Measurements from ENCODE around the gene HSP90B1.

Gene HSP90B1

DNA sequence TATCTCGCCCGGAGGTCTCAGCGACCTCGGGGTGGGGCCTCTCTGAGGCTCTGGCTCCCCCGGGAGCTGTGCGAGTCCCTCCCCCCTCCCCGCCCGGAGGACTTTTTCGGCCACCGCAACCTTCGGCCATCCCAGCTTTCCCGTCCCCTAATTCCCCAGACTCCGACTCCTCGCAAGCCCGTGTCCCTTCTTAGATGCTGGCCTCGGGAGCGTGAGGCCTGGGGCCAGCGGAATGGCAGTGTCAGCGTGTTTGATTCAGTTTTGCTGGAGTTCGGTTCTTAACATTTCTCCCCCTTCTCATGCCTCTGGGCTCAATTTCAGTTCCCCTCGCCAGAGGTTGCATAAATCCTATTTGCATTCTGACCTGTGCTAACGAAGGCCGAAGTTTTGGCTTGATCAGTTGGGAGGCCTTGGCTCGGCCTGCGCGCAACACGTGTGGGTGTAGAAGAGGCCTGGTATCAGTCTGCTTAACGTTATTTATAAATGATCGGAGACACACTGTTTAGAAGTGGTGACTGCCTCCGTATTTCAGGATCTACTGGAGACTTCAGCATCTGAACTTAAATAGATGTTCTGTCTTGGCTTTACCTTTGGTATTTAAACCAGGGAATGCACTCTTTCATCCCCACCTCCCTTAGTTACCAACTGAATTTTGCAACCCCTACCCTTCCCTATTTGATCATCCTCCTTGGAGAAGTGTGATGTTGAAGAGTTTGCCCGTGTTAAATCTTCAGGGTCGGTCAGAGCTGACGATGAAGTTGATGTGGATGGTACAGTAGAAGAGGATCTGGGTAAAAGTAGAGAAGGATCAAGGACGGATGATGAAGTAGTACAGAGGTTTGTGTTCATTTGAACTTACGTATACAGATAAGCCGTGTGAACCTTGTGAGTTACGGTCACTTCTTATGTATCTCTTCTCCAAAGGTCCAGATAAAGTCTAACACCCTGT lies 851 bp downstream of the HSP90B1 start:
- DNase-seq = no peak

GRCh38 chr12:103933237-103933636 lies 3.0 kb downstream of the HSP90B1 start:
- no peak for DNase-seq

DNA sequence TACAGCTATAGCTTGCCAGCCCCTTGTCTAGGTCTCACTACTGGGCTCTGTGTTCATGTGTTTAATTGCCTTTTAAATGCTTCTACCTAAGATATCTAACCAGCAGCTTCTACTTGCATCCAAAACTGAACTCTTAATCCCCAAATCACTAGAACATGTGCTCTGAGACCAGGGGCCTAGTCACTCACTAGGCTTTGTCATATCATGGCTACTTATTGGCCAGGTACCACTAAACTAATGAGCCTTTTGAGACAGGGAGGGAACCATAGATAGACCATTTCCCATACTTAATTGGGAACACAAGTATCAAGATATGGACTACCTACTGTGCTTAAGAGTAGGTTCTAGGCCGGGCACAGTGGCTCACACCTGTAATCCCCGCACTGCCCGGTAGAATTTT lies 6.5 kb downstream of the HSP90B1 start:
- DNase-seq = no peak

DNA sequence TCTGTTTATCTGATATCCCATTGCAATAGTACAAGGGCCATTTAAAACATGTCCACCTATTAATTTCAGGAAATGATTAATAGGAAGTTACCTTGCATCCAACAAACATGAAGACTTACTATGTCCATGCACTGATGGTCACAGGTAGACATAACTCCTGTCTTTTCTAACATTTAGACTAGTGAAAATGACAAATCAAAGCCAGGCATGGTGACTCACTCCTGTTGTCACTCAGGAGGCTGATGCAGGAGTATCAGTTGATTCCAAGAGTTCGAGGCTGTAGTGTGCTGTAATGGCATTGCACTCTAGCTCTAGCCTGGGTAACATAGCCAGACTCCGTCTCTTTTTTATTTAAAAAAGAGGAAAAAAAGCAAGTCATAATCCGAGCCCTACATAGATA lies 14.8 kb downstream of the HSP90B1 start:
- no peak for DNase-seq

GRCh38 chr12:103947871-103948555 lies 17.8 kb downstream of the HSP90B1 start:
- no peak for DNase-seq

GRCh38 chr12:103948746-103949406 lies 18.7 kb downstream of the HSP90B1 start:
- no peak for DNase-seq

DNA sequence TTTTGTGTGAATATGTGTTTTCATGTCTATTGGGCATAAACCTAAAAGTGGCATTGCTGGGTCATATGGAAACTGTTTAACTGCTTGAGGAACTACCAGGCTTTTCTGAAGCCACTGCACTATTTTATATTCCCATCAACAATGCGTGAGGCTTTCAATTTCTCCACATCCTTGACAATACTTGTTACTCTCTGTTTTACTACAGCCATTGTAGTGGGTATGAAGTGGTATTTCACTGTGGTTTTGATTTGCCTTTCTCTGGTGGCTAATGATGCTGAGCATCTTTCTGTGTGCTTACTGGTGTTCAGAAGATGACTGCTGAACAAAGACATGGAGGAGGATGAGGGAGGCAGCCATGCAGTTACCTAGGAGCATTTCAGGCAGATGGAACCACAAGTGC lies 22.3 kb downstream of the HSP90B1 start:
- DNase-seq = no peak

DNA sequence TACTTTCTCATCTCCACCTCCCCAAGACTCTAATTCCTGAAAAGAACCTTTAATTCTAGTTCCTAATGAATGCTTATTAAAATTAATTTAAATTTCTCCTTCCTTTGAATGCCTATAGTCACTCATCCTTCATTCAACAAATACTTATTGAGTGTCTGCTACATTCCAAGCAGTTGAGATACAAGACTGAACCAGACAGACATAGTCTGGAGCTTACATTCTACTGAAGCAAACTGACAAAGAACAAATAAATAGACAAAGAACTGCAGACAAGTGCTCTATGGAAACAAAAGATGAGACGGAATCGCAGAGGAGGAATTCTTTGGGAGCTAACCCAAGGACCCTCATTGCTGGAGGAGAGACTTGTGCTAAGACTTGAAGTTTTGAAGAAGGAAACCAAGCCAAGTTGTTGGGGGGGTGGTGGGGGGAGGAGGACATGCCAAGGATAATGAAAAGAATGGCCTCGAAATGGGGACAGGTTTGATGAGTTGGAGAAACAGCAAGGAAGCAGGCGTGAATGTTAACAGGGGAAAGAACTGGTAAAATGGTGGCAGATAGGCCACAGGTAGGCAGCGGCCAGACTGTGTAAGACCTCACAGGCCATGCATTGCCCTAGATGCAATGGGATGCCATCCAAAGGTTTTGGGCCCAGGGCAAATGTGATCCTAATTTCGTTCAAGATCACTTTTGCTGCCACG lies 25.8 kb downstream of the HSP90B1 start:
- DNase-seq = no peak

DNA sequence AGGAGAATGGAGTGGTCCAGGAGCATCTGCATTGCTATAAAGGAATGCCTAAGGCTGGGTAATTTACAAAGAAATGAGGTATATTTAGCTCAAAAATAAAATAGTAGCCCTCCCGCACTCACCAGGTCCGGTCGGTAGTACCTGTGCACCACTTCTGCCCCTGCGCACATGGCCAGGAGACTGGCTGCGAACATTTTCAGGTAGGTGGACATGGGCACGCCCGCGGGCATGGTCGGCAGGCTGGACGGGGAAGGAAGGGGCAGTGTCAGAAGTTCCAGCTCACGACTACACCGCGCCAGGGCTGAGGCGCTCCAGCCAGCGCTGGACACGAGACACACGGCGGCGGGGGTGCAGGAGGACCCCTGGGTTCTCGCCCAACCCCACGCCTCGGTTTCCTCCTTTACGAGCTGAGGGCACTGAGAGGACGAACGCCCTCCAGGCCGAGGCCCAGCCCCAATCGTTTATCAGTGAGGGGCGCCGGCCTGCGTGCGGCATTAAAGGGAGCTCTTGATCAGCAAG lies 26.4 kb downstream of the HSP90B1 start:
- DNase-seq = no peak

GRCh38 chr12:103957865-103958388 lies 27.7 kb downstream of the HSP90B1 start:
- no peak for DNase-seq

GRCh38 chr12:103958621-103959020 lies 28.4 kb downstream of the HSP90B1 start:
- DNase-seq = no peak

DNA sequence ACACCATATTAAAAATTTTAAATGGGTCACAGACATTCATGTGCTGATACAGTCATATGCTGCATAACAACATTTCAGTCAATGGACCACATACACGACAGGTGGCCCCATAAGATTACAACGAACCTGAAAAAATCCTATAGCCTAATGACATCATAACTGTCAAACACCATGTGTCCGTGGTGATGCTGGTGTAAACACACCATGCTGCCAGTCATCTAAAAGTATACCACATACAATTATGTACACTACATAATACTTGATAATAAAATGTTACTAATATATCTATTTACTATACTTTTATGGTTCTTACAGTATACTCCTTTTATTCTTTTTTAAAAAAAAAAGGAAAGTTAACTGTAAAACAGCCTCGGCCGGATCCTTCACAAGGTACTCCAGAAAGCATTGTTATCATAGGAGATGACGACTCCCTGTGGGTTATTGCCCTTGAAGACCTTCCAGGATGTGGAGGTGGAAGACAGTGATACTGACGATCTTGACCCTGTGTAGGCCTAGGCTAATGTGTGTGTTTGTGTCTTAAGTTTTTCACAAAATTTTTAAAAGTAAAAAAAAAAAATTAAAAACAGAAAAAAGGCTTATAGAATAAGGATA lies 30.5 kb downstream of the HSP90B1 start:
- DNase-seq = no peak

DNA sequence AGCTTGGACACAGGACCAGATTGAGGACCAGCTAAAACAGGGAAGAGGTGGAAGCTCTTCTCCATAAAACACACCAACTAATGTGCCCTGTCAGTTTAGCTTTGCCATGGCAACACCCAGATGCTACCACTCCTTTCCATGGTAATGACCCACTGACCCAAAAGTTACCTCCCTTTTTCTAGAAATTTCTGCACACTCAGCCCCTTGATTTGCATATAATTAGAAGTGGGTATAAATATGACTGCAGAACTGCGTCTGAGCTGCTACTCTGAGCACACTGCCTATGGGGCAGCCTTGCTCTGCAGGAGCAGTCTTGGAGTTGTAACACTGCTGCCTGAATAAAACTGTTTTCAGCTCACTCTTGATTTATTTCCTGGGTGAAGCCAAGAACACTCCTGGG lies 32.3 kb downstream of the HSP90B1 start:
- no peak for DNase-seq

GRCh38 chr12:103964805-103965204 lies 34.6 kb downstream of the HSP90B1 start:
- DNase-seq = no peak

DNA sequence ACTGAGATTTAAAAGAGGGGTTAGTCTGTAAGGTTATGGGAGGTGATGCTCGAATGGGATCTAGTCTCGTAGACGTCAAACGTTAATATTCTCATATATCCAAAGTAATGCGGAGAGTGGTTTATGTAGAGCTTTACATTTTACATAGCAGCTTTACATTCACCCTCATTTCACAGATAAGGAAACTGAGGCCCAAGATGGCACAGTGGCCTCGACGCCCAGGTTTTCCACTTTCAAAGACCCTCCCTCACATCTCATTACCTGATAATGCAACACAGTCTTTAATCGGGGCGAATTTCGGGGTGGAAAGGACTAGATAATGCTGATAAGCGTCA lies 35.0 kb downstream of the HSP90B1 start:
- no peak for DNase-seq

DNA sequence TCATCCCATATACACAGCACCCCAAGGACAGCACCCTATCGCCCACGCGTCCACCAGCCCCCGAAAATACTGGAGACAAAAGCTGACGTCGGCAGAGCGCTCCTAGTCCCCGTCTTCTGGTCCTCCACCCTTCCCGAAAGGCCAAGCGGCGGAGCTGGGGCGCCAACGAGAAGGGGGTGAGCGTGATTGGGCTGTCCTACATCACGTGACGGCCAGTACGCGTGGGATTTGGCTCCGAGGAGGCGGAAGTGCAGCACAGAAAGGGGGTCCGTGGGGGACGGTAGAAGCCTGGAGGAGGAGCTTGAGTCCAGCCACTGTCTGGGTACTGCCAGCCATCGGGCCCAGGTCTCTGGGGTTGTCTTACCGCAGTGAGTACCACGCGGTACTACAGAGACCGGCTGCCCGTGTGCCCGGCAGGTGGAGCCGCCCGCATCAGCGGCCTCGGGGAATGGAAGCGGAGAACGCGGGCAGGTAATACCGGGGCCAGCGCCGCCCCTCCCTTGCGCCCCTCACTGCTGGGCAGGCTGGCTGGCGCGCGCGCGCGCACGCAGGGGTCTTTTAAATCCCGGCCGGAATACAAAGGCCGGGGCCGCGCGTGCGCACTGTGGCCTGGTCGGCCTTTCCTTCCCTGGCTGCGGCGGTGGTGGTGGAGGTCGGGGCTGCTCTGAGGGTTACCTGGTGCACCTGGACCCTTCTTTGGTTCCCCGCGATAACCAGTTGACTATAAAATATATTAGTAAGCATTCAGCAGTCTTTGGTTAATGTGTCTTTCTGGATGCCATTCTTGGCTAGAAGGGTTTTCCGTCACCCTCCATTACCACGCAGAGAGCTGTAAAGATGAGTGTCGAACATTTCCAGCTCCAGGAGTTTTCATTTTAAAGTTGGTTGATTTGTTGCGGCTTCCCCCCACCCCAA lies 35.6 kb downstream of the HSP90B1 start, which contains the start of gene TDG:
Gene TDG (plus strand): TSS at position 283 of the 915 bp plus-strand sequence. CDS start 166 bp downstream, at position 449.
- peak; percentile 95 for DNase-seq

GRCh38 chr12:103966736-103967135 lies 36.5 kb downstream of the HSP90B1 start:
- DNase-seq = no peak

GRCh38 chr12:103969391-103969790 lies 39.2 kb downstream of the HSP90B1 start:
- DNase-seq = no peak

- DNase-seq = no peak
Observed at GRCh38 chr12:103973909-103974308, 43.7 kb downstream of the HSP90B1 start.

DNA sequence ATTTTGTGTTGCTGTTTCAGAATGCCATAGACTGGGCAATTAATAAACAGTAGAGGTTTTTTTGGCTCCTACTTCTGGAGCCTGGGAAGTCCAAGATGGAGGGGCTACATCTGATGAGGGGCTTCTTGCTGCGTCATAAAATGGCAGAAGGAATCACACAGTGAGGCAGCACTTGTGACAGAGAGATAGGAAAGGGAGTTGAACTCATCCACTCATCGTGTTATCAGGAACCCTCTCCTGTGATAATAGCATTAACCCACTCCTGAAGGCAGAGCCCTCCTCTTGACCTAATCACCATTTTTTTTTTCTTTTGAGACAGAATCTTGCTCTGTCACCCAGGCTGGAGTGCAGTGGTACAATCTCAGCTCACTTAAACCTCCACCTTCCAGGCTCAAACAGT lies 45.2 kb downstream of the HSP90B1 start:
- no peak for DNase-seq
